ENCODE measurements around the gene FCHSD1. TPM values are rescaled to one million over a fixed set of nuclear protein-coding genes. Genes with fewer than 3 reads are reported as not detected.

FCHSD1 gene
- total RNA-seq, 1 experiment from 2014 or later: 21.2 TPM

DNA sequence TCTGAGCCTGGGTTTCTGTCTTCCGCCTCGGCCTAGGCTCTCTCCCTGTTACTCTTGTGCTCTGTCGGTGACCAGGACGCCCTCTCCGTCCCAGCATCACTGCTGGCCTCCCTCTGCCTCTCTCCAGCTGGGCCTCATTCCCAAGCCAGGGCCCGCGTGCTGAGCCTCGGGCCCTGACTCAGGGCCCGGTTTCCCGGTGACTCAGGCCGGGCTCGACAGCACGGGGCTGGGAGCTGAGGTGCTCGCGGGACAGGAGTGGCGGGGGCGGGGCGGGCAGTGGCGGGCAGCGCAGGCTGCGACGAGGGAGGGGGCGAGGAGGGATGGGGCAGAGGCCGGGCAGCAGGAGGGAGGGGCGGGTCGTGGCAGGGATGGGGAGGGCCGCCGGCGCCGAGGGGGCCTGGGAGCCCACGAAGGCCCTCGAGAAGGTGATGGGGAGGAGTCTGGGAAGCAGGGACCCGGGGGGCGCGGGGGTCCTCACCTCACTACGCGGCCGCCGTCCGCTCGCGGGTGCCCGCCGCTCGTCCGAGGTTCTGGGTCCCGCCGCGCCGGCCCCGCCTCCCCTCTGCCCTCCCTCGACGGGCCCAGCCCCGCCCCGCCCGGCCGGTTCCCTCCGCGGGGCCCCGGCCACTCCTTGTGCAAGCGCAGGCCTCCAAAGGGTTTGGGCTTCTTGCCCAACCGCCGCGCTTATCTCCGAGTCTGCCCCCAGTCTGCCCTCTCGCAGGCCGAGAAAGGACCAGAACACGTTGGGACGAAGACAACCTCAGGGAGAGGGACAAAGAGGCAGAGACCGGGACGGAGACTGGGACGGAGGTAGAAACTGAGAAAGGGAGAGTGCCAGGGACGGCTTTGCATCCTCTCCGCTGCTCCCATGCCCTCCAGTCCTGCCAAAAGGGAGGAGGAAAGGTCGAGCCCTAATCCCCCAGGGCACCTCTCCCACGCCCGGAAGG, 30.8 kb upstream of the FCHSD1 start, which contains the start of gene ARAP3:
TSS of gene ARAP3 (minus strand) at position 536 of the 947 bp plus-strand sequence. CDS start 1,744 bp downstream, outside the sequence.
- no TSS peak for BruUV-seq (replicated peaks)
- ChIA-PET POLR2A (interaction anchor here (0.7 to 3.4 kb wide), 16 partner anchors 9 to 427 kb away, joined by 3 to 31 read pairs (median 3); partner anchors contain the start of genes DELE1, FCHSD1, HDAC3 and PCDH1), CTCF (interaction anchor here (0.6 to 5.1 kb wide), 10 partner anchors 11 to 773 kb away, joined by 3 to 51 read pairs (median 8); partner anchors contain the start of genes PCDH1 and RNF14)
- Mint-ChIP-seq H3K9me3 (ENCODE audit: unreplicated experiment) (no peaks in the 10 kb centered on the region), H3K27me3 (ENCODE audit: insufficient read depth, unreplicated experiment) (no peaks in the 10 kb centered on the region), H3K4me3 (ENCODE audit: unreplicated experiment) (peak within 1 kb of the TSS; percentile 76), H3K36me3 (ENCODE audit: insufficient read depth, unreplicated experiment) (peaks cover 8% of the 10 kb centered on the region), H3K4me1 (ENCODE audit: insufficient read depth, unreplicated experiment) (peaks cover 14% of the 10 kb centered on the region), H3K27ac (ENCODE audit: low read depth, unreplicated experiment) (peak within 1 kb of the TSS; percentile 93)
- intact Hi-C loops (cut with micrococcal nuclease): no loop called here
- TF ChIP-seq, protein P1, sequence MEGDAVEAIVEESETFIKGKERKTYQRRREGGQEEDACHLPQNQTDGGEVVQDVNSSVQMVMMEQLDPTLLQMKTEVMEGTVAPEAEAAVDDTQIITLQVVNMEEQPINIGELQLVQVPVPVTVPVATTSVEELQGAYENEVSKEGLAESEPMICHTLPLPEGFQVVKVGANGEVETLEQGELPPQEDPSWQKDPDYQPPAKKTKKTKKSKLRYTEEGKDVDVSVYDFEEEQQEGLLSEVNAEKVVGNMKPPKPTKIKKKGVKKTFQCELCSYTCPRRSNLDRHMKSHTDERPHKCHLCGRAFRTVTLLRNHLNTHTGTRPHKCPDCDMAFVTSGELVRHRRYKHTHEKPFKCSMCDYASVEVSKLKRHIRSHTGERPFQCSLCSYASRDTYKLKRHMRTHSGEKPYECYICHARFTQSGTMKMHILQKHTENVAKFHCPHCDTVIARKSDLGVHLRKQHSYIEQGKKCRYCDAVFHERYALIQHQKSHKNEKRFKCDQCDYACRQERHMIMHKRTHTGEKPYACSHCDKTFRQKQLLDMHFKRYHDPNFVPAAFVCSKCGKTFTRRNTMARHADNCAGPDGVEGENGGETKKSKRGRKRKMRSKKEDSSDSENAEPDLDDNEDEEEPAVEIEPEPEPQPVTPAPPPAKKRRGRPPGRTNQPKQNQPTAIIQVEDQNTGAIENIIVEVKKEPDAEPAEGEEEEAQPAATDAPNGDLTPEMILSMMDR (IDR thresholded peaks at IDR 0.05; ENCODE audit: unreplicated experiment): no peak
- peak; percentile 93 for DNase-seq (ENCODE audit: unreplicated experiment)

DNA sequence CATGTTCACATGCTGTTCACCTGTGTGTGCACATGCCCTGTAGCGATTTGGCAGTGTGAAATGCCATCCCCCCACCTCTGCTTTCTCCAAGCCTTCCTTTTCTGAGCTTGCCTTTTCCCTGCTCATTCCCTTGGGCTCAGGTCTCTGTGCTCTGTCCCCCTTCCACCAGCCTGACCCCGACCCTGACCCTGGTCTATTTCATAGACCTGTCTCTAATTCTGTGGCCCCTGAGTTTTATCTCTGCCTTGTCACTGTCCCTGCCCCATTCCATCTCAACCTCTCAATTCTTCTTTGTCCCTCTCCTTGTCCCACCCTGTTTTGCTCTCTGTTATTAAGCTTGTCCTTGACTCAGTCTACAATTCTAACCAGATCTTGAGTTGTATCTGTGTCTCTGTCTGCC, 30.1 kb upstream of the FCHSD1 start:
- CTCF ChIA-PET: interaction anchor here (0.6 to 5.1 kb wide), 8 partner anchors 10 to 773 kb away, joined by 3 to 51 read pairs (median 8); partner anchors contain the start of genes PCDH1 and RNF14
- no peaks in the 10 kb centered on the region for H3K9me3 Mint-ChIP-seq (ENCODE audit: unreplicated experiment)
- POLR2A ChIA-PET: interaction anchor here (0.6 to 3.4 kb wide), 15 partner anchors 10 to 428 kb away, joined by 3 to 31 read pairs (median 3); partner anchors contain the start of genes DELE1, FCHSD1, HDAC3 and PCDH1

DNA sequence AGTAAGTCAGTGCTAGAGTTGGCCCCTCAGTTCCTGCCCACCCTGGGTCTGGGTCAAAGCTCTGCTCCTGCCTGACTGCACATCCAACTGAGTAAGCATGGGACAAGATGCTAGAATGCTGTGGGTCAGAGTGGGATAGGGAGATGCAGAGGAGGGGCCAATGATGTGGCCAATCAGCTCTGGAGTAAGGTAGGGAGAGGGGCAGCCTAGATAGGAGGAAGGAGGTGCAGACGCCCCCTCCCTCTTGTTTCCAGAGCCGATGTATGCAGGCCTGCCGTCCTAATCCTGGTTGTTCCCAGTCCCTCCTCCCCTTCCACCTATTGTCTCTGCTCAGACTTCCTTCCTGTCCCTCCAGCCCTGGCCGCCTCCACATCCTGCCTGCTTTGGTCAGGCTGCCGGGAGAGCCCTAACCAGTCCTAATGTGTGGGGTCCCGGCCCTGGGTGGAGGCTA, 29.6 kb upstream of the FCHSD1 start:
- intact Hi-C loops (cut with micrococcal nuclease): no loop called here
- ChIA-PET CTCF (interaction anchor here (0.6 to 5.1 kb wide), 7 partner anchors 12 to 1508 kb away, joined by 3 to 51 read pairs (median 8); partner anchors contain the start of genes PCDH1 and RNF14), POLR2A (interaction anchor here (0.6 to 3.4 kb wide), 13 partner anchors 11 to 429 kb away, joined by 3 to 31 read pairs (median 4); partner anchors contain the start of genes DELE1, FCHSD1, HDAC3 and PCDH1)
- peak overlapping the region; percentile 93 for H3K27ac Mint-ChIP-seq (ENCODE audit: low read depth, unreplicated experiment)
- no peaks in the 10 kb centered on the region for H3K9me3 Mint-ChIP-seq (ENCODE audit: unreplicated experiment)
- TF ChIP-seq, protein P1 (IDR thresholded peaks at IDR 0.05; ENCODE audit: unreplicated experiment): no peak
- BruUV-seq (replicated peaks): no TSS peak
- H3K4me1 Mint-ChIP-seq (ENCODE audit: insufficient read depth, unreplicated experiment): peaks cover 14% of the 10 kb centered on the region
- H3K36me3 Mint-ChIP-seq (ENCODE audit: insufficient read depth, unreplicated experiment): peaks cover 8% of the 10 kb centered on the region
- DNase-seq (ENCODE audit: unreplicated experiment): peak; percentile 79
- H3K27me3 Mint-ChIP-seq (ENCODE audit: insufficient read depth, unreplicated experiment): no peaks in the 10 kb centered on the region
- peak overlapping the region; percentile 76 for H3K4me3 Mint-ChIP-seq (ENCODE audit: unreplicated experiment)

More for the DNA sequence above, 30.1 kb upstream of the FCHSD1 start:
- TF ChIP-seq, protein P1 (IDR thresholded peaks at IDR 0.05; ENCODE audit: unreplicated experiment): no peak
- H3K36me3 Mint-ChIP-seq (ENCODE audit: insufficient read depth, unreplicated experiment): peaks cover 8% of the 10 kb centered on the region
- no peaks in the 10 kb centered on the region for H3K27me3 Mint-ChIP-seq (ENCODE audit: insufficient read depth, unreplicated experiment)
- DNase-seq (ENCODE audit: unreplicated experiment): no peak
- intact Hi-C loops (cut with micrococcal nuclease): no loop called here
- BruUV-seq (replicated peaks): TSS peak; percentile 61
- H3K4me3 Mint-ChIP-seq (ENCODE audit: unreplicated experiment): peak overlapping the region; percentile 76
- peak overlapping the region; percentile 93 for H3K27ac Mint-ChIP-seq (ENCODE audit: low read depth, unreplicated experiment)
- H3K4me1 Mint-ChIP-seq (ENCODE audit: insufficient read depth, unreplicated experiment): peaks cover 14% of the 10 kb centered on the region

Measured in MCF 10A (cell line).